Measurements from ENCODE around the gene NRM. TPM values are rescaled to one million over a fixed set of nuclear protein-coding genes. Genes with fewer than 3 reads are reported as not detected.
"Not testable (repeated sequence)": the region's sequence is repeated elsewhere in the genome, so short reads cannot be mapped to it uniquely, and the experiment has no call there.

NRM gene
- total and polyA plus RNA-seq, 3 donors from 2014 or later: 9.5 to 26.6 (median 10.5) TPM

DNA sequence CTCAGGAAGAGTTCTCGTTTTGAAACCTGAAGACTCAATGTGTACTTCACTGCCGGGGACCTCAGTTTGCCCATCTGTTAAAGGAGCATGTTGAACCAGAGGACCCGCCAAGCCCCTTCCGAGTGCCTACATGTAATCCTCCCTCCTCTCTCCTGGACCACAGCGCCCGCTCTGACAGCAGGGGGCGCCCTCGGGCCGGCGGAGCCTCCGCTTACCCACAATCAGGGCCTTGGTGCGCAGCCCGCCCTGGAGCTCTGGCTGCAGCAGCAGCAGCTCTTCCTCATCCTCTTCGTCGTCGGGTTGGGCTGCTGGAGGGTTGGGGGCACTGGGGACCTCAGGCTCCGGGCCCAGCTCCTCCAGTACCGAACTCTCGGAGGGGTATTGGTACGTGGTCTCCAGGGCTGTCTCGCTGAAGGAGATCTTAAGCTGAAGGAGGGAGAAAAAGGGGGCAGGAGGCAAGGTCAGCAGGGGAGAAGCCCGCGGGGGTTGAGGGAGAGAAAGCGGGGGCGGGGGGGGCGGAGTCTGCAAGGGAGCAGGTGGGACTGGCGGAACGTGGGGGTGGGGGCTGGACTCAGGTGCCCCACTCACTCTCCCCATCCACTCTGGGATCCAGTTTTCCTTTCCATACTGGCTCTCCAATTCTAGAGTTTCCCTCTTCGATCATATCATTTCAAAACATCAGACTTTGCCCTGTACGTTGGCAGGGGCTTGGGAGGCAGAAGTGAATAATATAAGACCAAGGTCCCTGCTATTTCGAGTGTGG lies 11.6 kb downstream of the NRM start:
- Histone ChIP-seq H3K27ac (no peak overlapping the region), H3K9me3 (no peaks in the 10 kb centered on the region), H3K27me3 (no peaks in the 10 kb centered on the region), H3K4me3 (peak overlapping the region in 1 of 2 donors; percentile 29), H3K4me1 (peaks cover 13% of the 10 kb centered on the region), H3K36me3 (ENCODE audit: low read depth, missing control alignments) (no peaks in the 10 kb centered on the region)
- TF ChIP-seq POLR2A (IDR thresholded peaks at IDR 0.05): no peak
- TF ChIP-seq, protein P1, sequence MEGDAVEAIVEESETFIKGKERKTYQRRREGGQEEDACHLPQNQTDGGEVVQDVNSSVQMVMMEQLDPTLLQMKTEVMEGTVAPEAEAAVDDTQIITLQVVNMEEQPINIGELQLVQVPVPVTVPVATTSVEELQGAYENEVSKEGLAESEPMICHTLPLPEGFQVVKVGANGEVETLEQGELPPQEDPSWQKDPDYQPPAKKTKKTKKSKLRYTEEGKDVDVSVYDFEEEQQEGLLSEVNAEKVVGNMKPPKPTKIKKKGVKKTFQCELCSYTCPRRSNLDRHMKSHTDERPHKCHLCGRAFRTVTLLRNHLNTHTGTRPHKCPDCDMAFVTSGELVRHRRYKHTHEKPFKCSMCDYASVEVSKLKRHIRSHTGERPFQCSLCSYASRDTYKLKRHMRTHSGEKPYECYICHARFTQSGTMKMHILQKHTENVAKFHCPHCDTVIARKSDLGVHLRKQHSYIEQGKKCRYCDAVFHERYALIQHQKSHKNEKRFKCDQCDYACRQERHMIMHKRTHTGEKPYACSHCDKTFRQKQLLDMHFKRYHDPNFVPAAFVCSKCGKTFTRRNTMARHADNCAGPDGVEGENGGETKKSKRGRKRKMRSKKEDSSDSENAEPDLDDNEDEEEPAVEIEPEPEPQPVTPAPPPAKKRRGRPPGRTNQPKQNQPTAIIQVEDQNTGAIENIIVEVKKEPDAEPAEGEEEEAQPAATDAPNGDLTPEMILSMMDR (IDR thresholded peaks at IDR 0.05): peak; percentile 91 to 95 (median 94)
- DNase-seq: peak; percentile 90
- intact Hi-C loops (cut with DNase I; ENCODE audit: low total_unique reads): loop anchor here (2.0 kb wide), 1 partner anchor 44 kb away; no protein-coding TSS in a partner anchor
- WGBS, 2 donors: 5 to 10% methylated on average over 13 to 30 of the region's 31 CpGs

DNA sequence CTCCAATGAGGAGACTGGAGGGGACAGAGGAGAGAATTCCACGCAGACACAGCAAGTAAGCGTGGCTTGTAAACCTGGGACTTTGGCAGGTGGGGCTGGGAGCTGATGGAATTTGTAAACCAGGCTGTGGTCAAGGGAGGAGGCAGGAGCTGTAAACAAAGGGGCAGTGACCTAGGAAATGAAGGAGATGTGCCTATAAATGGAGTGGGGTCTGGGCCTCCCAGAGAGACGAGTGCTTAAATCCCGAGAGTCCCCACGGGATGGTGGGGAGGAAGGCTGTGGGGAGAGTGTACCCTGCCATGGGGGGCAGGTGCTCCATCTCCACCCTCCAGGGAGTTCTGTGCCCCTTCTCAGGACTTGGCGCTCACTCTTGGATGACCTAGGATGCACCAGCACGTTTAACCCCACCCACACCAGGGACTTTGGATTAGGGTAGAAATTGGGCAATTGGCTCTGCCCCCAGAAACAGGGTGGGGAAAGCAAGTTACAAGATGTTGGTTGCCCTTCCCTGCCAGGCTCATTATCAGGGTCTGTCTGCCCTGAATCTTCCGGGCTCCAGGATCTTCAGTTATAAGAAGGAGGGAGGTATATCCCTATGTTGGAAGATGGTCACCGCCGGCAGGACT lies 14.0 kb downstream of the NRM start:
- Histone ChIP-seq H3K4me1 (peaks cover 2% of the 10 kb centered on the region), H3K4me3 (no peak overlapping the region), H3K27ac (no peak overlapping the region), H3K27me3 (no peaks in the 10 kb centered on the region), H3K36me3 (ENCODE audit: low read depth, missing control alignments) (no peaks in the 10 kb centered on the region), H3K9me3 (no peaks in the 10 kb centered on the region)
- WGBS, 2 donors: 74 to 79% methylated on average over 7 to 10 of the region's 10 CpGs
- intact Hi-C loops (cut with DNase I; ENCODE audit: low total_unique reads): no loop called here
- TF ChIP-seq, protein P1 (IDR thresholded peaks at IDR 0.05): no peak
- no peak for TF ChIP-seq POLR2A (IDR thresholded peaks at IDR 0.05)
- no peak for DNase-seq

DNA sequence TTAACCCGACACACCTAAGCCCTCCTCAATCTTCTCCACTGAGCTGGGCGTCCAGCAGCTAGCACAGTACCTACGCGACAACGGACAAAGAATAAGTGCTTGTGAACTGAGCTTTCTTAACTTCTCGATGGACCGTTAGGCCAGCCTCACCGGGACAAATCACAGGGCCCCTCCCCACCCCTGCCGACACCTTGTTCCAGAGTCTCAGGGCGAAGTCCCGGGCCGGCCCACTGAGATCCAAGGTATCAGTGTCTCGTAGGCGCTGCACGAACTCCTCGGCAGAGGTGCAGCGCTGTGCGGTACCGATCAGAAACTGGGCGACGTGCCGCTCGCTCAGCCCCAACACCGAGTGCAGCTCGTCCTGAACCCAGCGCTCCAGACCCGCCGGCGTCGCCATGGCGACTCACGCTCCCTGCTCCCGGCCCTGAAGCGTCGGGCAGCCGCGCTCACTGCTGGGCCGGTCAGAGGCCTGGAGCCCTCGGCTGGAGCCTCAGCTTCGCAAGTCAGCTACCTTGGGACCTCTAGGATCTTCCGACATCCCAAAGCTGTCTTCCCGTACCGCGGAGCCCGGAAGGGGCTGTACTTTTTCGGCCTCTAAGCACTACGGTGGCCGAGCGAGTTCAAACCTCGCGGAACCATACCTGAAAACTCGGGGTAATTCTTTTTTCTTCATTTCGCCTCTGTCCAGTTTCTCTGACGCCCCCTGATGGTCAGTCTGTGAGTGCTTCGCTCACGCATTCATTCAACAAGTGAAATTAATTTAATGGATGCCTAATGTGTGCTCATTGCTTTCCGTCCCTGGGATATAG lies 18.1 kb downstream of the NRM start, which contains the start of gene DHX16:
Gene DHX16 (minus strand): TSS at position 562 of the 809 bp plus-strand sequence. CDS start 165 bp downstream, at position 397.
- Histone ChIP-seq H3K27me3 (no peaks in the 10 kb centered on the region), H3K4me3 (peak within 1 kb of the TSS; percentile 86), H3K9me3 (no peaks in the 10 kb centered on the region), H3K27ac (peak within 1 kb of the TSS; percentile 44 to 77), H3K4me1 (peaks cover 12% of the 10 kb centered on the region), H3K36me3 (ENCODE audit: low read depth, missing control alignments) (no peaks in the 10 kb centered on the region)
- peak; percentile 97 for DNase-seq
- intact Hi-C loops (cut with DNase I; ENCODE audit: low total_unique reads): no loop called here
- no peak for TF ChIP-seq POLR2A (IDR thresholded peaks at IDR 0.05)
- TF ChIP-seq, protein P1 (IDR thresholded peaks at IDR 0.05): peak; percentile 83 to 98 (median 96)
- WGBS, 2 donors: 0% methylated on average over 33 to 57 of the region's 57 CpGs

DNA sequence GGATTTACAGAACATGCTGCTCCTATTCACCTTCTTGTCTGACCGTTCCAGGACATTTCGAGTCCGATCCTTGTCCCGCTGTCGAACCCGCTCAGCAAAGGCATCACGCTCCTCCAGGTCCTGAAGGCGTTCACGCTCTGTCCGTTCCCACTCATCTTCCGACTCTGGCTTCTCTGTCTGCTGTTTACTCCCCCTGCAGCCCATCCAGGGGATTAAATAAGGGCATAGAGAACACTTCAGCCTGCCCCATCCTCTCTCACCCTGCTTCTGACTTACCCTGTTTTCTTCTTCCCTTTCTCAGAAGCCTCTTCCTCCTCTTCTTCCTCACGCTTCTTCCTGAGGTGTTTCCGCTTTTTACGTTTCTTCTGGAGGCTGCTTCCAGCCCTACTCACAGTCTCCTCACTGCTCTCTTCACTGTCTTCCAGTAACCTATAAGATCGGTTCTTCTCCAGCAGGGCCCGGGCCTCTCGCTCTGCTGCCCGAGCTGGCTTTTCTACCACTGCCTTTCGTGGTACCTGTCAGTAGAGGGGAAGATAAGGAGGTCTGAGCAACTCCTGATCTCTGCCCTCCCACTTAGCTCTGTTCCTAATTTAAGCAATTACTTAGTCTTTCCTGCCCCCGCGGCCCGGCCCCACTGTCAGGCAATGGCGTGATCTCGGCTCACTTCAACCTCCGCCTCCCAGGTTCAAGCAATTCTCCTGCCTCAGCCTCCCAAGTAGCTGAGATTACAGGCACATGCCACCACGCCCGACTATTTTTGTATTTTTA lies 19.8 kb downstream of the NRM start:
- Histone ChIP-seq H3K4me1 (peaks cover 12% of the 10 kb centered on the region), H3K4me3 (no peak overlapping the region), H3K36me3 (ENCODE audit: low read depth, missing control alignments) (no peaks in the 10 kb centered on the region), H3K27ac (no peak overlapping the region), H3K27me3 (no peaks in the 10 kb centered on the region), H3K9me3 (no peaks in the 10 kb centered on the region)
- WGBS, 2 donors: 70 to 79% methylated on average over 27 of the region's 27 CpGs
- DNase-seq: no peak
- intact Hi-C loops (cut with DNase I; ENCODE audit: low total_unique reads): no loop called here
- no peak for TF ChIP-seq POLR2A (IDR thresholded peaks at IDR 0.05)
- TF ChIP-seq, protein P1 (IDR thresholded peaks at IDR 0.05): no peak

DNA sequence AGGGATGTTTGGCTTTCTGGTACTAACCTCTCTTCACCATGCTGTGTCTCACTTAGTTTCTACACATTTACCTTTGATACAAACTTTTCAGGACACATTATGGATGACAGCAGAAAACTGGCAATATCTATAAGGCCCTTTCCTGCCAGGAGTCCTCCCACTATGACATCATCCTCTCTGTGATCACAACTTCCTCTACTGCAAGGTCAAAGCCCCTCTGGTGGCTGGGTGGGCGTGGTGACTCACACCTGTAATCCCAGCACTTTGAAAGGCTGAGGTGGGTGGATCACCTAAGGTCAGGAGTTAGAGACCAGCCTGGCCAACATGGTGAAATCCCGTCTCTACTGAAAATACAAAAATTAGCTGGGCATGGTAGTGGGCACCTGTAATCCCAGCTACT lies 24.5 kb downstream of the NRM start:
- H3K27ac ChIP-seq; H3K27me3 ChIP-seq; H3K4me3 ChIP-seq; H3K36me3 ChIP-seq (ENCODE audit: low read depth, missing control alignments); H3K4me1 ChIP-seq; DNase-seq; intact Hi-C loops (cut with DNase I; ENCODE audit: low total_unique reads); H3K9me3 ChIP-seq: not testable (repeated sequence)
- WGBS, 2 donors: 83 to 84% methylated on average over 2 of the region's 2 CpGs
